Tibial nerve (tissue), 4 donors: Measurements from ENCODE around the gene GHRH. TPM values are rescaled to one million over a fixed set of nuclear protein-coding genes. Genes with fewer than 3 reads are reported as not detected.
A peak's percentile ranks its signal among the peaks of the same experiment; 100 is the strongest.

Source experiments
- DNase-seq, 2 donors: peaks; one replicate each; pipeline ENCODE4 v3.0.0-alpha.2; 2019; ENCODE audit warnings: low spot score in 2 of 2
- H3K27ac ChIP-seq, 4 donors: fragments of 200-600 bp; sonication (generic) in 3 of 4; one replicate each; pipeline ENCODE4 v1.5.1; 2017 to 2019; ENCODE audit warnings: mild to moderate bottlenecking in 1 of 4
- H3K27me3 ChIP-seq, 2 donors: fragments of 200-600 bp; sonication (generic) in 1 of 2; one replicate each; pipeline versions ENCODE4 v1.5.1 to v1.6.0; 2017 to 2019
- H3K36me3 ChIP-seq, 3 donors: fragments of 200-600 bp; sonication (generic); one replicate each; pipeline ENCODE4 v1.5.1; 2018 to 2019
- H3K4me1 ChIP-seq, 4 donors: fragments of 200-600 bp; sonication (generic) in 3 of 4; one replicate each; pipeline ENCODE4 v1.5.1; 2017 to 2019
- H3K4me3 ChIP-seq, 4 donors: fragments of 200-600 bp; sonication (generic) in 3 of 4; one replicate each; pipeline ENCODE4 v1.5.1; 2017 to 2019; ENCODE audit warnings: mild to moderate bottlenecking in 1 of 4, moderate library complexity in 1 of 4
- H3K9me3 ChIP-seq, 4 donors: fragments of 200-600 bp; sonication (generic) in 3 of 4; one replicate each; pipeline ENCODE4 v1.5.1; 2017 to 2019
- EP300 ChIP-seq, 2 donors: sonication (generic); formaldehyde crosslinking; IDR thresholded peaks; one replicate each; pipeline ENCODE4 v1.6.1; 2017; ENCODE audit warnings: antibody characterized with exemption in 2 of 2, mild to moderate bottlenecking in 1 of 2
- POLR2A ChIP-seq, 2 donors: fragments of 450-650 bp; IDR thresholded peaks; one replicate each; pipeline ENCODE4 v1.6.1; 2017; ENCODE audit warnings: antibody characterized with exemption in 2 of 2, mild to moderate bottlenecking in 2 of 2, moderate library complexity in 2 of 2
- WGBS, 2 donors: methylation state at CpG; one replicate each; pipeline ENCODE4 v1.1.5; 2018; 5-methylcytosine and 5-hydroxymethylcytosine counted together
- total RNA-seq, 4 donors: library from RNA; depleted of rRNA; stranded (reverse); fragments of >200 nt; gene quantifications; one replicate each; pipeline ENCODE4 v1.1.0, GENCODE V29; 2016
- TF ChIP-seq, protein P1 (sequence below), 5 experiments: fragments of 200-600 bp in 3 of 5; fragments of 450-650 bp in 2 of 5; sonication (generic) in 3 of 5; IDR thresholded peaks; one replicate each; pipeline ENCODE4 v1.5.1; 2016 to 2019; ENCODE audit warnings: antibody characterized with exemption in 5 of 5, mild to moderate bottlenecking in 3 of 5, moderate library complexity in 2 of 5

Gene GHRH, protein sequence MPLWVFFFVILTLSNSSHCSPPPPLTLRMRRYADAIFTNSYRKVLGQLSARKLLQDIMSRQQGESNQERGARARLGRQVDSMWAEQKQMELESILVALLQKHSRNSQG
- not detected for total RNA-seq

DNA sequence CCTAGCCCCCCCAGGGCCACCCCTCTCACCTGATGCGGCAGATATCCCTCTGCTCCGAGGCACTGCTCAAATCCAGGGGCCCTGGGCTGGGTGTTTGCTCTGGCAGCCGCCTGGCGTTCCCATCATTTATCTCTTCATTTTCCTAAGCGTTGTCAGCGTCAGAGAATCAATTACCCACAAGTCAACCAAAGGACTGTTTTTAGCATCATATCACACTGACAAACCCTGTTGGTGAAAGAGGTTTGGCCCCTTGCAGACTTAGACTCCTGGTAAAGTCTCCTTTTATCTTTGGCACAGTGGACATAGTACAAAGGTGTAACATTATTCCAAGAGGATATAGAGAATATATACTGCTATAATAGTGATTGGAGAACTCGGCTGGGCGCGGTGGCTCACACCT is at the start of gene GHRH:
GHRH (minus strand) TSS at position 101 of the 400 bp plus-strand sequence. CDS start 4,925 bp downstream, outside the sequence.
- Histone ChIP-seq H3K4me1 (no peaks in the 10 kb centered on the region), H3K36me3 (no peaks in the 10 kb centered on the region), H3K4me3 (no peak within 1 kb of the TSS), H3K27ac (no peak within 1 kb of the TSS), H3K27me3 (no peaks in the 10 kb centered on the region), H3K9me3 (no peaks in the 10 kb centered on the region)
- WGBS, 2 donors = 84% methylated on average over 9 of the region's 9 CpGs
- TF ChIP-seq, protein P1, sequence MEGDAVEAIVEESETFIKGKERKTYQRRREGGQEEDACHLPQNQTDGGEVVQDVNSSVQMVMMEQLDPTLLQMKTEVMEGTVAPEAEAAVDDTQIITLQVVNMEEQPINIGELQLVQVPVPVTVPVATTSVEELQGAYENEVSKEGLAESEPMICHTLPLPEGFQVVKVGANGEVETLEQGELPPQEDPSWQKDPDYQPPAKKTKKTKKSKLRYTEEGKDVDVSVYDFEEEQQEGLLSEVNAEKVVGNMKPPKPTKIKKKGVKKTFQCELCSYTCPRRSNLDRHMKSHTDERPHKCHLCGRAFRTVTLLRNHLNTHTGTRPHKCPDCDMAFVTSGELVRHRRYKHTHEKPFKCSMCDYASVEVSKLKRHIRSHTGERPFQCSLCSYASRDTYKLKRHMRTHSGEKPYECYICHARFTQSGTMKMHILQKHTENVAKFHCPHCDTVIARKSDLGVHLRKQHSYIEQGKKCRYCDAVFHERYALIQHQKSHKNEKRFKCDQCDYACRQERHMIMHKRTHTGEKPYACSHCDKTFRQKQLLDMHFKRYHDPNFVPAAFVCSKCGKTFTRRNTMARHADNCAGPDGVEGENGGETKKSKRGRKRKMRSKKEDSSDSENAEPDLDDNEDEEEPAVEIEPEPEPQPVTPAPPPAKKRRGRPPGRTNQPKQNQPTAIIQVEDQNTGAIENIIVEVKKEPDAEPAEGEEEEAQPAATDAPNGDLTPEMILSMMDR (IDR thresholded peaks at IDR 0.05) = no peak
- no peak for TF ChIP-seq POLR2A (IDR thresholded peaks at IDR 0.05)
- no peak for DNase-seq

DNA sequence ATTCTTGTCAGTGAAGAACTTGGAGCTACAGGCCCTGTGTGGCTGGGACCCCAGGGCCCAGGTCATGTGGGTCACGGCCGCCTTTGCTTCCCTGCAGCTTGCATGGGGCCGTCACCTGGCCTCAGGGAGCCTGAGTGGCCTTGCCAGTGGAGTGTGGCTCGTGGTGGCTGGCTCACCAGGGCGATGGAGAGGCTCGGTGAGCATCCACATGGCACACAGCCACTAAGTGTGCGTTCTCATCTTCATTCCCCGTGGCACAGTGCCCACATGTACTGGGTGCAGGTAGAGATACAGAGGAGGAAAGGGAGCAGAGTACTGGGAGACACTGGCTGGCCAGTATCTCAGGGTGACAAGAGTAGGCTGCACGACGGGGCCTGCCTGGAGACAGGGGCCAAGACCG is 49.3 kb upstream of the GHRH start:
- Histone ChIP-seq H3K4me1 (peaks cover 5 to 66% (median 35%) of the 10 kb centered on the region in 4 donors), H3K9me3 (no peaks in the 10 kb centered on the region), H3K4me3 (no peak overlapping the region), H3K27ac (no peak overlapping the region), H3K27me3 (no peaks in the 10 kb centered on the region), H3K36me3 (peaks cover 0 to 39% (median 0%) of the 10 kb centered on the region in 3 donors)
- DNase-seq = no peak
- 81 to 90% methylated on average over 11 of the region's 11 CpGs for WGBS, 2 donors
- no peak for TF ChIP-seq EP300 (IDR thresholded peaks at IDR 0.05)
- TF ChIP-seq POLR2A (IDR thresholded peaks at IDR 0.05) = no peak
- TF ChIP-seq, protein P1 (IDR thresholded peaks at IDR 0.05) = no peak

DNA sequence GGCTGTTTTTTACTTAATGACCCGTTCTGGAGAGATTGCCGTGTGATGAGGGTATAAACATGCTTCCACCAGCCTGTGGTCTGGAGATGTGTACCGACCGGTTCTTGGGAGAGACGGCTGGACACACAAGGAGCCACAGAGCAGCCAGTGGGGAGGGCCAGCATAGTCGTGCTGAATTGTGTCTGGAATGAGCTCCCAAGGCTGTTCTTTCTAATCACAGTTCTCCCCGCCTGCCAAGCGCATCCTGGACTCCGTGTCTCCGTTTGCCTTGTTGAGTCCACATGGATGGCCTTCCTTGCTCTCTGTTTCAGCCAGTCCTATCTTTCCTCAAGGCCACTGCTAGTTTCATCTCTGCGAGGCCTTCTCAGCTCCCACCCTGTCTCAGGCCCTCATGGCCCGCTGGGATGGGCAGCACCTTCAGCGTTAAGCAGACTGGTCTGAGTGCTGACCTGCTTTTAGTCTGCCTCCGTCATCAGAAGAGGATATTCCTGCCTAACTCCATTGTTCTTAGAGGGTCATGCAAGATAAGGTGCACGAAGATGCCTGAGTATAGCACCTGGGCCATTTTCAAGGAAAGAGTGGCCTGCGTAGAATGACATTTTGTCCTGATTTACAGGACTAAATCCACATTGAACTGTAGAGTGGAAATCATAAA is 48.4 kb upstream of the GHRH start:
- no peak for DNase-seq
- WGBS, 2 donors = 80 to 82% methylated on average over 16 of the region's 16 CpGs
- Histone ChIP-seq H3K27me3 (no peaks in the 10 kb centered on the region), H3K27ac (no peak overlapping the region), H3K36me3 (peaks cover 0 to 39% (median 0%) of the 10 kb centered on the region in 3 donors), H3K4me3 (no peak overlapping the region), H3K9me3 (no peaks in the 10 kb centered on the region), H3K4me1 (peaks cover 5 to 66% (median 27%) of the 10 kb centered on the region in 4 donors)
- no peak for TF ChIP-seq POLR2A (IDR thresholded peaks at IDR 0.05)
- TF ChIP-seq, protein P1 (IDR thresholded peaks at IDR 0.05) = no peak
- no peak for TF ChIP-seq EP300 (IDR thresholded peaks at IDR 0.05)

DNA sequence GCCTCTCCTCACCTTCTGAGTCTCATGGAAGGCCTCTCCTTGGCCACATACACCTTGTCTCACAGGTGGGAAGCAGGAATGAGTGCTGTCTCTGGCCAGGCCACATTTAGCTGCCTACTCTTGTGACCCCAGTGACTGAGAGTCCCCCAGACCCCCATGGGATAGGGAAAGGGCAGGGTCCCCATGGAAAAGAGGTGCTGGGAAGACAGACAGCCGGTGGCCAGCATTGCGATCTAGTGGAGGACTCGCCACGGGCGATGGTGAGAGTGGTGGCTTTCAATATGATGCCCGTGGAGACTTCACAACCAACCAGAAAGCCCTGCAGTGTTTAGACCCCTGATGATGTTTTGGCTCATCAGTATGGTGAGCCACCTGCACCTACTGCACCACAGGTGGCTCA is 47.7 kb upstream of the GHRH start:
- DNase-seq = no peak
- H3K4me1 ChIP-seq = peaks cover 0 to 65% (median 20%) of the 10 kb centered on the region in 4 donors

More for the DNA sequence above, 47.7 kb upstream of the GHRH start:
- Histone ChIP-seq H3K36me3 (peaks cover 0 to 39% (median 0%) of the 10 kb centered on the region in 3 donors), H3K4me3 (no peak overlapping the region), H3K27ac (peak overlapping the region in 1 of 4 donors; percentile 51), H3K27me3 (no peaks in the 10 kb centered on the region), H3K9me3 (no peaks in the 10 kb centered on the region)
- 87 to 94% methylated on average over 6 of the region's 6 CpGs for WGBS, 2 donors
- TF ChIP-seq, protein P1 (IDR thresholded peaks at IDR 0.05) = no peak
- no peak for TF ChIP-seq POLR2A (IDR thresholded peaks at IDR 0.05)
- no peak for TF ChIP-seq EP300 (IDR thresholded peaks at IDR 0.05)
